IMR-90 (cell line): ENCODE data around the gene RASSF5.

Source experiments
- BHLHE40 ChIP-seq: fragments of 150-350 bp; IDR thresholded peaks from 2 replicates; pipeline ENCODE4 v1.6.1; 2016; ENCODE audit warnings: mild to moderate bottlenecking, low read depth, low read length
- CEBPB ChIP-seq: IDR thresholded peaks from 2 replicates; pipeline ENCODE4 v1.6.1; 2012; ENCODE audit warnings: low read depth, low read length, improper control_type of control experiment
- FOS ChIP-seq: fragments of 150-350 bp; IDR thresholded peaks from 2 replicates; pipeline ENCODE4 v1.6.1; 2016; ENCODE audit warnings: low read depth, low read length
- MAFK ChIP-seq: IDR thresholded peaks from 2 replicates; pipeline ENCODE4 v1.6.1; 2012; ENCODE audit warnings: low read depth, low read length, improper control_type of control experiment
- MXI1 ChIP-seq: IDR thresholded peaks from 2 replicates; pipeline ENCODE4 v1.6.1; 2012; ENCODE audit warnings: low read depth, mild to moderate bottlenecking, low read length, moderate library complexity, borderline replicate concordance
- POLR2A ChIP-seq: IDR thresholded peaks from 2 replicates; pipeline ENCODE4 v1.6.1; 2012; ENCODE audit warnings: mild to moderate bottlenecking, low read depth, low read length
- RAD21 ChIP-seq: IDR thresholded peaks from 2 replicates; pipeline ENCODE4 v1.6.1; 2012; ENCODE audit warnings: low read length, improper control_type of control experiment
- RFX5 ChIP-seq: IDR thresholded peaks from 2 replicates; pipeline ENCODE4 v1.8.0; 2012; ENCODE audit warnings: low read depth, mild to moderate bottlenecking, low read length, moderate library complexity
- SMC3 ChIP-seq: fragments of 150-350 bp; IDR thresholded peaks from 2 replicates; pipeline ENCODE4 v1.6.1; 2016; ENCODE audit warnings: low read depth, mild to moderate bottlenecking, antibody characterized with exemption, low read length, moderate library complexity
- TF ChIP-seq, protein P1 (sequence below): conservative IDR thresholded peaks from 2 replicates; pipeline ENCODE4 v1.5.1; 2012; ENCODE audit warnings: mild to moderate bottlenecking, low read depth, low read length, improper control_type of control experiment
- TF ChIP-seq, protein P2 (sequence below): fragments of 150-350 bp; IDR thresholded peaks from 2 replicates; pipeline ENCODE4 v1.6.1; 2017; ENCODE audit warnings: mild to moderate bottlenecking, antibody characterized with exemption, low read length, low read depth
- TF ChIP-seq, protein P3 (sequence below): fragments of 150-350 bp; IDR thresholded peaks from 2 replicates; pipeline ENCODE4 v1.6.1; 2016; ENCODE audit warnings: low read depth, mild to moderate bottlenecking, low read length, moderate library complexity, borderline replicate concordance

DNA sequence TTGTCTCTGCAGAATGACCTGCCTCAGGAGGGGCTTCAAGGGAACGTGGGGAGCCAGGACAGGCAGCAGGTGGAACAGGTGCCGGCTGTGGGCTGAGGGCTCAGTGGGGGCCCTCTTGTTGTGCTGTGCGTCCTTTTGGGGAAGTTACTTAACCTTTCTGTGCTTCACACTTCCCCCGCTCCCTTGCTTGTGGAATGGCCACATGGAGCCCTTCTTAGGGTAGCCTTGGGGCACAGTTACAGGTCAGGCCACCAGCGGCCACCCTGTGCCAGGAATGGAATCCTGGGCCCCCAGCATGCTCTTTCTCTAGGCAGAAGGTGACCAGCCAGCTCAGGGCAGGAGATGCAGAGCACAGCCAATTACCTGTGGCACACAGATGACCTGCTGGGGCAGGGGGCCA, 34.4 kb upstream of the RASSF5 start:
- TF ChIP-seq, protein P1, sequence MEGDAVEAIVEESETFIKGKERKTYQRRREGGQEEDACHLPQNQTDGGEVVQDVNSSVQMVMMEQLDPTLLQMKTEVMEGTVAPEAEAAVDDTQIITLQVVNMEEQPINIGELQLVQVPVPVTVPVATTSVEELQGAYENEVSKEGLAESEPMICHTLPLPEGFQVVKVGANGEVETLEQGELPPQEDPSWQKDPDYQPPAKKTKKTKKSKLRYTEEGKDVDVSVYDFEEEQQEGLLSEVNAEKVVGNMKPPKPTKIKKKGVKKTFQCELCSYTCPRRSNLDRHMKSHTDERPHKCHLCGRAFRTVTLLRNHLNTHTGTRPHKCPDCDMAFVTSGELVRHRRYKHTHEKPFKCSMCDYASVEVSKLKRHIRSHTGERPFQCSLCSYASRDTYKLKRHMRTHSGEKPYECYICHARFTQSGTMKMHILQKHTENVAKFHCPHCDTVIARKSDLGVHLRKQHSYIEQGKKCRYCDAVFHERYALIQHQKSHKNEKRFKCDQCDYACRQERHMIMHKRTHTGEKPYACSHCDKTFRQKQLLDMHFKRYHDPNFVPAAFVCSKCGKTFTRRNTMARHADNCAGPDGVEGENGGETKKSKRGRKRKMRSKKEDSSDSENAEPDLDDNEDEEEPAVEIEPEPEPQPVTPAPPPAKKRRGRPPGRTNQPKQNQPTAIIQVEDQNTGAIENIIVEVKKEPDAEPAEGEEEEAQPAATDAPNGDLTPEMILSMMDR: no peak
- TF ChIP-seq POLR2A (no peak; the same call in 1 of the 2 replicates), FOS (no peak), MXI1 (no peak), RAD21 (no peak), MAFK (no peak), SMC3 (no peak), RFX5 (no peak), BHLHE40 (no peak), CEBPB (no peak)
- TF ChIP-seq, protein P2, sequence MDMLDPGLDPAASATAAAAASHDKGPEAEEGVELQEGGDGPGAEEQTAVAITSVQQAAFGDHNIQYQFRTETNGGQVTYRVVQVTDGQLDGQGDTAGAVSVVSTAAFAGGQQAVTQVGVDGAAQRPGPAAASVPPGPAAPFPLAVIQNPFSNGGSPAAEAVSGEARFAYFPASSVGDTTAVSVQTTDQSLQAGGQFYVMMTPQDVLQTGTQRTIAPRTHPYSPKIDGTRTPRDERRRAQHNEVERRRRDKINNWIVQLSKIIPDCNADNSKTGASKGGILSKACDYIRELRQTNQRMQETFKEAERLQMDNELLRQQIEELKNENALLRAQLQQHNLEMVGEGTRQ: no peak
- TF ChIP-seq, protein P3, sequence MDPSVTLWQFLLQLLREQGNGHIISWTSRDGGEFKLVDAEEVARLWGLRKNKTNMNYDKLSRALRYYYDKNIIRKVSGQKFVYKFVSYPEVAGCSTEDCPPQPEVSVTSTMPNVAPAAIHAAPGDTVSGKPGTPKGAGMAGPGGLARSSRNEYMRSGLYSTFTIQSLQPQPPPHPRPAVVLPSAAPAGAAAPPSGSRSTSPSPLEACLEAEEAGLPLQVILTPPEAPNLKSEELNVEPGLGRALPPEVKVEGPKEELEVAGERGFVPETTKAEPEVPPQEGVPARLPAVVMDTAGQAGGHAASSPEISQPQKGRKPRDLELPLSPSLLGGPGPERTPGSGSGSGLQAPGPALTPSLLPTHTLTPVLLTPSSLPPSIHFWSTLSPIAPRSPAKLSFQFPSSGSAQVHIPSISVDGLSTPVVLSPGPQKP: no peak
